Osteocyte (in vitro differentiated cells): ENCODE data around the gene EPHB2. TPM values are rescaled to one million over a fixed set of nuclear protein-coding genes. Genes with fewer than 3 reads are reported as not detected.

Experiments used
- DNase-seq: peaks from one replicate; pipeline ENCODE4 v3.0.0; 2021; ENCODE audit warnings: mixed read lengths; ENCODE audit not compliant: unreplicated experiment; ENCODE audit errors: extremely low spot score
- H3K27ac Mint-ChIP-seq: one replicate; pipeline ENCODE4 v1.8.0; 2021; ENCODE audit warnings: mild to moderate bottlenecking, mixed read lengths; ENCODE audit not compliant: unreplicated experiment
- H3K27me3 Mint-ChIP-seq: one replicate; pipeline ENCODE4 v1.8.0; 2021; ENCODE audit warnings: mixed read lengths; ENCODE audit not compliant: unreplicated experiment
- H3K36me3 Mint-ChIP-seq: one replicate; pipeline ENCODE4 v1.8.0; 2021; ENCODE audit warnings: mixed read lengths; ENCODE audit not compliant: unreplicated experiment
- H3K4me1 Mint-ChIP-seq: one replicate; pipeline ENCODE4 v1.8.0; 2021; ENCODE audit warnings: mixed read lengths; ENCODE audit not compliant: unreplicated experiment
- H3K4me3 Mint-ChIP-seq: one replicate; pipeline ENCODE4 v1.8.0; 2021; ENCODE audit warnings: mild to moderate bottlenecking, moderate library complexity, mixed read lengths; ENCODE audit not compliant: unreplicated experiment
- H3K9me3 Mint-ChIP-seq: one replicate; pipeline ENCODE4 v1.8.0; 2021; ENCODE audit warnings: mixed read lengths; ENCODE audit not compliant: unreplicated experiment
- CTCF ChIP-seq: fragments of 200-600 bp; sonication (generic); IDR thresholded peaks from 2 replicates; pipeline ENCODE4 v1.5.0; 2021; ENCODE audit warnings: antibody characterized with exemption, mild to moderate bottlenecking, moderate library complexity
- total RNA-seq: library from RNA; stranded (reverse); gene quantifications from 2 replicates; pipeline ENCODE4 v1.2.1, GENCODE V29; 2021

EPHB2 gene
- total RNA-seq, 1 donor from 2014 or later: 32.5 TPM

DNA sequence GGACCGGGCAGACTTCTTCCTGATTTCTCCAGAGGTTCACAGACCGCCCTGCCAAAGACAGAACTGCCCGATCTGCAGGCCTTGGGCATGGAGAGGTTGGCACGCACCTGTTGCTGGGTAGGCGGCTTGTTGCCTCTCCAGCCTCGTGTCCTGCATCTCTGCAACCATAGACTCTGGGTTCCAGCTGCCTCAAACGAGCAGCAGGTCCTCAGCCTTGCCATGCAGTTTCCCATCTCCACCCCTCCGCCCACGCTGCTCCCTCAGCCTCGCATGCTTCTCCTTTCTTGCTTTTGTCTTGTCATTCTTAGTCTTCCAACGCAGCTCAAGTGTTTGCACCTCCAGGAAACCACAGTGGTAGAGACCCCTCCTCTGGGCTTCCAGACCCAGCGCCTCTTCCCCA, 135.8 kb downstream of the EPHB2 start:
- H3K36me3 Mint-ChIP-seq: no peaks in the 10 kb centered on the region
- H3K9me3 Mint-ChIP-seq: no peaks in the 10 kb centered on the region
- peaks cover 27% of the 10 kb centered on the region for H3K4me1 Mint-ChIP-seq
- no peaks in the 10 kb centered on the region for H3K27me3 Mint-ChIP-seq
- DNase-seq: no peak
- no peak overlapping the region for H3K4me3 Mint-ChIP-seq
- no peak for TF ChIP-seq CTCF
- H3K27ac Mint-ChIP-seq: no peak overlapping the region

DNA sequence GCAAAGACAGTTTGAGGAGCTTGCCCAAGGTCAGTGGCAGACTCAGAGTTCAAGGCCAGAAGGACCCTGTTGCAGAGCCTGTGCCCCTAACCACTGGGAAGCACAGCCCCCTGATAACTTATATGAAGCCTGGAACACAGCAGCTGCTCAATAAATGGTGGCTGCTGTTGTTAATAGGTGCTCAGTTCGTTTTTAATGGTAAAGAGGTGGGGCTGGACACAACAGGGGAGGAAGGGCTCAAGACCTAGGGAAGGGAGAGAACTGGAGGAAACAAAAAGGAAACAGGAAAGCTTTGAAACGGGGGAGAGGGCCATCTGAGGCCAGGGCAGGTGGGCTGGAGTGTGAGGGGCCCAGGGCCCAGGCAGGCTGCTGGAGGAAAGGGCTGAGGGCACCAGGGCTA, 136.6 kb downstream of the EPHB2 start:
- Mint-ChIP-seq H3K27me3 (no peaks in the 10 kb centered on the region), H3K4me1 (peaks cover 25% of the 10 kb centered on the region), H3K4me3 (no peak overlapping the region), H3K36me3 (no peaks in the 10 kb centered on the region), H3K27ac (no peak overlapping the region), H3K9me3 (no peaks in the 10 kb centered on the region)
- DNase-seq: no peak
- no peak for TF ChIP-seq CTCF

- no peak for TF ChIP-seq CTCF
- Mint-ChIP-seq H3K9me3 (no peaks in the 10 kb centered on the region), H3K36me3 (no peaks in the 10 kb centered on the region), H3K4me3 (no peak overlapping the region), H3K27me3 (no peaks in the 10 kb centered on the region), H3K27ac (no peak overlapping the region), H3K4me1 (peaks cover 25% of the 10 kb centered on the region)
- no peak for DNase-seq
Measured at GRCh38 chr1:22847709-22848108, 137.1 kb downstream of the EPHB2 start.

- no peak overlapping the region for H3K4me3 Mint-ChIP-seq
- H3K4me1 Mint-ChIP-seq: peaks cover 25% of the 10 kb centered on the region
Measured at GRCh38 chr1:22848405-22848804, 137.8 kb downstream of the EPHB2 start.

GRCh38 chr1:22849770-22850169, 139.1 kb downstream of the EPHB2 start:
- no peak overlapping the region for H3K4me3 Mint-ChIP-seq
- no peak for DNase-seq
- H3K27ac Mint-ChIP-seq: no peak overlapping the region
- peaks cover 25% of the 10 kb centered on the region for H3K4me1 Mint-ChIP-seq
- no peaks in the 10 kb centered on the region for H3K27me3 Mint-ChIP-seq
- no peaks in the 10 kb centered on the region for H3K9me3 Mint-ChIP-seq
- H3K36me3 Mint-ChIP-seq: no peaks in the 10 kb centered on the region
- TF ChIP-seq CTCF: no peak

More at GRCh38 chr1:22848405-22848804, 137.8 kb downstream of the EPHB2 start:
- no peak for DNase-seq
- H3K36me3 Mint-ChIP-seq: no peaks in the 10 kb centered on the region
- TF ChIP-seq CTCF: no peak
- no peaks in the 10 kb centered on the region for H3K27me3 Mint-ChIP-seq
- H3K27ac Mint-ChIP-seq: no peak overlapping the region
- no peaks in the 10 kb centered on the region for H3K9me3 Mint-ChIP-seq
